Cardiac fibroblast (primary cell): ENCODE results near the gene CHAT.

Source experiments
- DNase-seq, 2 donors: peaks; one replicate each; pipeline versions ENCODE4 v3.0.0 to v3.0.0-alpha.2; 2010; ENCODE audit warnings: low read depth in 2 of 2
- H3K4me3 ChIP-seq, 2 donors: replicated peaks in 1 of 2; 1 replicate in 1 of 2; 2 replicates in 1 of 2; pipeline ENCODE4 v1.5.1; 2011; ENCODE audit warnings: low read depth in 2 of 2, low read length in 2 of 2, mild to moderate bottlenecking in 2 of 2, moderate library complexity in 1 of 2
- TF ChIP-seq, protein P1 (sequence below): IDR thresholded peaks from one replicate; pipeline ENCODE4 v1.5.1; 2011; ENCODE audit warnings: low read depth, mild to moderate bottlenecking, low read length, inconsistent platforms

CHAT gene

GRCh38 chr10:49572594-49573114 is 41.2 kb upstream of the CHAT start:
- H3K4me3 ChIP-seq: no peak overlapping the region
- no peak for DNase-seq
- TF ChIP-seq, protein P1, sequence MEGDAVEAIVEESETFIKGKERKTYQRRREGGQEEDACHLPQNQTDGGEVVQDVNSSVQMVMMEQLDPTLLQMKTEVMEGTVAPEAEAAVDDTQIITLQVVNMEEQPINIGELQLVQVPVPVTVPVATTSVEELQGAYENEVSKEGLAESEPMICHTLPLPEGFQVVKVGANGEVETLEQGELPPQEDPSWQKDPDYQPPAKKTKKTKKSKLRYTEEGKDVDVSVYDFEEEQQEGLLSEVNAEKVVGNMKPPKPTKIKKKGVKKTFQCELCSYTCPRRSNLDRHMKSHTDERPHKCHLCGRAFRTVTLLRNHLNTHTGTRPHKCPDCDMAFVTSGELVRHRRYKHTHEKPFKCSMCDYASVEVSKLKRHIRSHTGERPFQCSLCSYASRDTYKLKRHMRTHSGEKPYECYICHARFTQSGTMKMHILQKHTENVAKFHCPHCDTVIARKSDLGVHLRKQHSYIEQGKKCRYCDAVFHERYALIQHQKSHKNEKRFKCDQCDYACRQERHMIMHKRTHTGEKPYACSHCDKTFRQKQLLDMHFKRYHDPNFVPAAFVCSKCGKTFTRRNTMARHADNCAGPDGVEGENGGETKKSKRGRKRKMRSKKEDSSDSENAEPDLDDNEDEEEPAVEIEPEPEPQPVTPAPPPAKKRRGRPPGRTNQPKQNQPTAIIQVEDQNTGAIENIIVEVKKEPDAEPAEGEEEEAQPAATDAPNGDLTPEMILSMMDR: no peak

GRCh38 chr10:49575489-49576072 is 38.3 kb upstream of the CHAT start:
- DNase-seq: no peak
- TF ChIP-seq, protein P1: no peak
- H3K4me3 ChIP-seq: no peak overlapping the region

- no peak for DNase-seq
- H3K4me3 ChIP-seq: no peak overlapping the region
- TF ChIP-seq, protein P1: no peak
Observed at GRCh38 chr10:49577182-49577925, 36.5 kb upstream of the CHAT start.

DNA sequence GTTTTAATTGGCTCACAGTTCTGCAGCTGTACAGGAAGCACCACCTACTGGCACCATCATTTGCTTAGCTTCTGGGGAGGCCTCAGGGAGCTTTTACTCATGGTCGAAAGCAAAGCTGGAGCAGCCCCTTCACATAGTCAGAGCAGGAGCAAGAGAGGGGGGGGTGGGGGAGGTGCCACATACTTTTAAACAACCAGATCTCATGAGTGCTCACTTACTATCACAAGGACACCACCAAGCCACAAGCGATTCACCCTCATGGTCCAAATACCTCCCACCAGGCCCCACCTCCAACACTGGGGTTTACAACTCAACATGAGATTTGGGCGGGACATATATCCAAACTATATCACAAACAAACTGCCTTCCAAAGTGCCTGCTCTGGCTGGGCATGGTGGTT is 35.4 kb upstream of the CHAT start:
- no peak overlapping the region for H3K4me3 ChIP-seq
- TF ChIP-seq, protein P1: no peak
- no peak for DNase-seq

DNA sequence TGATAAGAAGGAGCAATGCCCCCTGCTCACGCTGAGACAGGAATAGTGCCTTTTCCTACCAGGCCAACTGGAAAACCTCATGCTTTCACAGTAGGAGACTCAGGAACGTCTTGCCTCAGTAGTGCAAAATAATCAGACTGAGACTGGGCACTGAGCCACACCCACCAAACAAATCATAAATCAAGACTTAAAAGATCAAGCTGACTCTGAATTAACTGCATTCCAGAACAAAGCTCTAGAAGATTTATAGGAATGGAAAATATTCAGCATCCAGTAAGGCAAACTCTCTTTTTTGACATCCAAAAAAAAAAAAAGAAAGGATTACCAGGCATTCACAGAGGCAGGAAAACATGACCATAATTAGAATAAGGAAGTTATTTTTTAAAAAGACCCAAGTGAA is 34.2 kb upstream of the CHAT start:
- H3K4me3 ChIP-seq: no peak overlapping the region
- DNase-seq: peak in 1 of 2 donors; percentile 41
- TF ChIP-seq, protein P1: no peak

- TF ChIP-seq, protein P1: no peak
- DNase-seq: peak in 1 of 2 donors; percentile 65
- H3K4me3 ChIP-seq: no peak overlapping the region
Observed at GRCh38 chr10:49585387-49585786, 28.4 kb upstream of the CHAT start.
